MM.1S (cell line): Measurements from ENCODE around the gene TMPRSS3.

Experiments used
- DNase-seq: peaks from one replicate; pipeline ENCODE4 v3.0.0-alpha.2; 2015
- H2AFZ ChIP-seq: fragments of 300-600 bp; sonication (generic); 2 replicates; pipeline ENCODE4 v1.6.0; 2016; ENCODE audit warnings: antibody characterized with exemption, low read length
- H3F3A ChIP-seq: fragments of 300-600 bp; sonication (generic); 2 replicates; pipeline ENCODE4 v1.6.1; 2016; ENCODE audit warnings: mild to moderate bottlenecking, antibody characterized with exemption, low read length, moderate library complexity, mixed read lengths; ENCODE audit not compliant: insufficient read depth
- H3K27ac ChIP-seq: fragments of 300-600 bp; sonication (generic); 2 replicates; pipeline ENCODE4 v1.5.1; 2016; ENCODE audit warnings: mild to moderate bottlenecking, low read length
- H3K27me3 ChIP-seq: fragments of 300-600 bp; sonication (generic); replicated peaks from 2 replicates; pipeline ENCODE4 v1.6.0; 2016; ENCODE audit warnings: low read length; ENCODE audit not compliant: insufficient read depth
- H3K36me3 ChIP-seq: fragments of 300-600 bp; sonication (generic); replicated peaks from 2 replicates; pipeline ENCODE4 v1.6.1; 2016; ENCODE audit warnings: mild to moderate bottlenecking, low read length, mixed read lengths; ENCODE audit not compliant: insufficient read depth
- H3K4me1 ChIP-seq: fragments of 300-600 bp; sonication (generic); 2 replicates; pipeline ENCODE4 v1.6.1; 2016; ENCODE audit warnings: low read length, mixed read lengths
- H3K4me2 ChIP-seq: fragments of 300-600 bp; sonication (generic); 2 replicates; pipeline ENCODE4 v1.6.0; 2016; ENCODE audit warnings: low read depth, low read length
- H3K4me3 ChIP-seq: fragments of 300-600 bp; sonication (generic); 2 replicates; pipeline ENCODE4 v1.5.1; 2016; ENCODE audit warnings: low read length, mixed read lengths
- H3K79me2 ChIP-seq: fragments of 300-600 bp; sonication (generic); 2 replicates; pipeline ENCODE4 v1.6.1; 2016; ENCODE audit warnings: mixed run types, low read length, mixed read lengths
- H3K9ac ChIP-seq: fragments of 300-600 bp; sonication (generic); 2 replicates; pipeline ENCODE4 v1.6.1; 2016; ENCODE audit warnings: low read length, mixed read lengths
- H3K9me2 ChIP-seq: fragments of 300-600 bp; sonication (generic); replicated peaks from 2 replicates; pipeline ENCODE4 v1.6.1; 2016; ENCODE audit warnings: mild to moderate bottlenecking, low read length, mixed read lengths; ENCODE audit not compliant: insufficient read depth
- H3K9me3 ChIP-seq: fragments of 300-600 bp; sonication (generic); replicated peaks from 2 replicates; pipeline ENCODE4 v1.6.1; 2016; ENCODE audit warnings: mild to moderate bottlenecking, low read length, mixed read lengths; ENCODE audit not compliant: insufficient read depth
- H4K20me1 ChIP-seq: fragments of 300-600 bp; sonication (generic); 2 replicates; pipeline ENCODE4 v1.6.1; 2016; ENCODE audit warnings: mild to moderate bottlenecking, low read length, moderate library complexity, mixed read lengths; ENCODE audit not compliant: insufficient read depth
- EZH2 ChIP-seq: fragments of 300-600 bp; sonication (generic); optimal IDR thresholded peaks from 2 replicates; pipeline ENCODE3; 2017; ENCODE audit warnings: low read depth, mild to moderate bottlenecking, antibody characterized with exemption, low read length, mixed read lengths
- EZH2phosphoT487 ChIP-seq: fragments of 300-600 bp; sonication (generic); IDR thresholded peaks from 2 replicates; pipeline ENCODE4 v1.6.1; 2018; ENCODE audit warnings: antibody characterized with exemption, low read length
- TF ChIP-seq, protein P1 (sequence below): fragments of 300-600 bp; sonication (generic); IDR thresholded peaks from 2 replicates; pipeline ENCODE4 v1.5.1; 2016; ENCODE audit warnings: antibody characterized with exemption, low read length, mixed read lengths

The TMPRSS3 gene

DNA sequence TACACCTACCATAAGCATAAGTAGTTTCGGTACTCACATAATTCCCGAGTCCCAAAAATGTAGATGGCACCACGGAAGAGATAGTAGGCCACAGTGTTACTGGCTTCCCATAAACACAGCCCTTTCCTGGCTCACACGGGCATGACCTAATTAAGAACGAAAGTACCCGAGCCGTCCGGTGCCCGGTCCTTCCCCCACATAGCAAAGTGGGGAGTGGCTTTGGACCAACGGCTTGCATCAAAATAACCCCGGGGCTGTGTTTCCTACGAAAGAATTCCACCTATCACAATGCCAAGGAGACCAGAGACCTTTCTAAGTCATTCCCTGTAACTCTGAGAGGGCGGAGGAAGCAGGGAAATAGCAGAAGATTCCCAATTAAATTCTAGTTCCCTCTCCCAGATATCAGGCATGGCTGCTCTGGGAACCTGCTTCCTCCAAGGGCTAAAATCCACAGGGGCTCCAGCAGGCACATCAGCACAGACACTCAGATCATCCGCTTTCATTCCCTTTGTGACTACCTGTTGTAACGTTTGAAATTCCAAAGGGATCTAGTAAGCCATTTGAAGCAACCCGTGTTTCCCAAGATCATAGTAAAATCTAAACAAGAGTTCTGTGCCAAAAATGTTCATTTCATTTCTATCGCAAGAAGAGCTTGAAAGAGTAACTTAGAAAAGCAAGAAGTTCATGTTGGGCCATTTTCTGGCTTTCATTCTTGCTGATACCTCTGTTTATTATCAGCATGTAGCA, at the start of gene TMPRSS3:
Gene TMPRSS3, minus strand, starts transcription at position 148 of the 747 bp plus-strand sequence. CDS start 635 bp downstream, outside the sequence.
- no peaks in the 10 kb centered on the region for H3K9me2 ChIP-seq
- H3K4me2 ChIP-seq, result 0 out of 2 replicates have a peak within 1 kb of the TSS, but pooled peaks have one; percentile 9
- H3K4me3 ChIP-seq, result no peak within 1 kb of the TSS
- no peaks in the 10 kb centered on the region for H4K20me1 ChIP-seq
- DNase-seq, result no peak
- no peaks in the 10 kb centered on the region for H3K36me3 ChIP-seq
- no peaks in the 10 kb centered on the region for H3K9me3 ChIP-seq
- no peak within 1 kb of the TSS for H3K9ac ChIP-seq
- H2AFZ ChIP-seq, result no peak within 1 kb of the TSS
- peaks cover 2% of the 10 kb centered on the region; the same call in 1 of the 2 replicates for H3F3A ChIP-seq
- 0 out of 2 replicates have a peak, but pooled peaks cover 4% of the 10 kb centered on the region for H3K4me1 ChIP-seq
- no peaks in the 10 kb centered on the region for H3K79me2 ChIP-seq
- H3K27ac ChIP-seq, result no peak within 1 kb of the TSS
- TF ChIP-seq, protein P1, sequence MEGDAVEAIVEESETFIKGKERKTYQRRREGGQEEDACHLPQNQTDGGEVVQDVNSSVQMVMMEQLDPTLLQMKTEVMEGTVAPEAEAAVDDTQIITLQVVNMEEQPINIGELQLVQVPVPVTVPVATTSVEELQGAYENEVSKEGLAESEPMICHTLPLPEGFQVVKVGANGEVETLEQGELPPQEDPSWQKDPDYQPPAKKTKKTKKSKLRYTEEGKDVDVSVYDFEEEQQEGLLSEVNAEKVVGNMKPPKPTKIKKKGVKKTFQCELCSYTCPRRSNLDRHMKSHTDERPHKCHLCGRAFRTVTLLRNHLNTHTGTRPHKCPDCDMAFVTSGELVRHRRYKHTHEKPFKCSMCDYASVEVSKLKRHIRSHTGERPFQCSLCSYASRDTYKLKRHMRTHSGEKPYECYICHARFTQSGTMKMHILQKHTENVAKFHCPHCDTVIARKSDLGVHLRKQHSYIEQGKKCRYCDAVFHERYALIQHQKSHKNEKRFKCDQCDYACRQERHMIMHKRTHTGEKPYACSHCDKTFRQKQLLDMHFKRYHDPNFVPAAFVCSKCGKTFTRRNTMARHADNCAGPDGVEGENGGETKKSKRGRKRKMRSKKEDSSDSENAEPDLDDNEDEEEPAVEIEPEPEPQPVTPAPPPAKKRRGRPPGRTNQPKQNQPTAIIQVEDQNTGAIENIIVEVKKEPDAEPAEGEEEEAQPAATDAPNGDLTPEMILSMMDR, result no peak
- TF ChIP-seq EZH2 (no peak), EZH2phosphoT487 (no peak)
- peaks cover 88% of the 10 kb centered on the region for H3K27me3 ChIP-seq

DNA sequence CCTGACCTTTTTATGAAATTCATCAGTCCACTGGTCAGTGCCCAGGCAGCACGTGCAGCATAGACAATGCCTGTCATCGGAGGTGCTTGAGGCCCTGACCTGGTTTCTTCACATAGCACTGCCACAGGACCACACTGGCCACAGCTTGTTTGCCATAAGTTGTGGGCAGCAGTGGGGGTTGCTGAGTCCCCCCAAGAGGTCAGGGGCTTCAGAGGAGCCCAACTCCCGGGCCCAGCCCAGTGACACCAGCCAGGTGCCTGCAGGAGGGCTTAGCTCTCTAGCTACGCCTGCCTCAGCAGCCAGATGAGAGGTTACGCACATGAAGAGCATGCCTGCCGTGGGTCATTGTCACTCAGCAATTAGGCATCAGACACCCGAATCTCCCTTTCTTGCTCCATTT, 49.5 kb upstream of the TMPRSS3 start:
- DNase-seq, result no peak
- Histone ChIP-seq H3K27ac (no peak overlapping the region), H3K36me3 (no peaks in the 10 kb centered on the region)

DNA sequence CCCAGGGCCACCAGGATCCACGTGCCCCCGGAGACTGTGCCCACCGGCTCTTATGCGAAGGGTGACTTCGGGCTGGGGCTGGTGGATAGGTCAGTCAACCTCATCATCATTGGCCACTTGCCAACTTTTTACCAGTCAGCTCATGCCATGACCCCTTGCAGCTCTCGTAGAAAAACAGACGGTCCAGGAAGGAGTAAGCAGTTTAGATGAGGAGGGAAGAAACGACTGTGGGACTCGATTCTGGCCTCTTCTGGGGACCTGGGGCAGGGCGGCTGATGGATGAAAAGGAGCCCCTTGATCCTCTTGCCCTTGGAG, 48.9 kb upstream of the TMPRSS3 start:
- Histone ChIP-seq H3K36me3 (no peaks in the 10 kb centered on the region), H3K9me3 (no peaks in the 10 kb centered on the region), H2AFZ (no peak overlapping the region), H3K79me2 (no peaks in the 10 kb centered on the region), H3K4me2 (no peak overlapping the region), H3F3A (no peaks in the 10 kb centered on the region), H3K27me3 (peaks cover 99% of the 10 kb centered on the region), H3K27ac (no peak overlapping the region), H3K4me3 (no peak overlapping the region), H4K20me1 (no peaks in the 10 kb centered on the region), H3K4me1 (no peaks in the 10 kb centered on the region), H3K9me2 (no peaks in the 10 kb centered on the region), H3K9ac (no peak overlapping the region)
- TF ChIP-seq EZH2phosphoT487, result no peak
- TF ChIP-seq EZH2, result no peak
- TF ChIP-seq, protein P1, result no peak
- DNase-seq, result no peak

More for the DNA sequence above, 49.5 kb upstream of the TMPRSS3 start:
- Histone ChIP-seq H3K79me2 (no peaks in the 10 kb centered on the region), H3K4me1 (no peaks in the 10 kb centered on the region), H2AFZ (no peak overlapping the region), H3K9me3 (no peaks in the 10 kb centered on the region), H3K27me3 (peaks cover 95% of the 10 kb centered on the region), H3K9ac (no peak overlapping the region), H4K20me1 (no peaks in the 10 kb centered on the region), H3K4me2 (no peak overlapping the region), H3K9me2 (no peaks in the 10 kb centered on the region), H3K4me3 (no peak overlapping the region), H3F3A (no peaks in the 10 kb centered on the region)
- TF ChIP-seq EZH2 (no peak), EZH2phosphoT487 (no peak)
- TF ChIP-seq, protein P1, result no peak
